ENCODE data around the gene NHSL2.

Gene NHSL2

DNA sequence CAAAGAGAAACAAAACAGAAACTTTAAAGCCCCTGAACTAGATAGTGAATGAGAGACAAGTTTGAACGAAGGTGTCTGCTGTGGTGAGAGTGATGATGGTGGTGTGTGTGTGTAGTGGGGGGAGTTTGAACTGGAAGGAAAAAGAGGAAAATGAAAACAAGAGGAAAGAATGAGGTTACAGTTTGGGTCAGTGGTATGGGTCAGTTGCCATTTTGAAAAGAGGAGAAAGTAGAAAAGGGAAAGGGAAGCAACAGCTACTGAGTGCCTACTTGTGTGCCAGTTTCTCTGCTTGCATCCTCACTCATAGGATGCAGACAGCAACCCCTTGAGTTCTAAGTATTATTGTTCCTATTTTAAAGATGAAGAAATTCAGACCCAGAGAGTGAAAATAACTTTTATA, 26.0 kb downstream of the NHSL2 start:
- TF ChIP-seq, protein P1, sequence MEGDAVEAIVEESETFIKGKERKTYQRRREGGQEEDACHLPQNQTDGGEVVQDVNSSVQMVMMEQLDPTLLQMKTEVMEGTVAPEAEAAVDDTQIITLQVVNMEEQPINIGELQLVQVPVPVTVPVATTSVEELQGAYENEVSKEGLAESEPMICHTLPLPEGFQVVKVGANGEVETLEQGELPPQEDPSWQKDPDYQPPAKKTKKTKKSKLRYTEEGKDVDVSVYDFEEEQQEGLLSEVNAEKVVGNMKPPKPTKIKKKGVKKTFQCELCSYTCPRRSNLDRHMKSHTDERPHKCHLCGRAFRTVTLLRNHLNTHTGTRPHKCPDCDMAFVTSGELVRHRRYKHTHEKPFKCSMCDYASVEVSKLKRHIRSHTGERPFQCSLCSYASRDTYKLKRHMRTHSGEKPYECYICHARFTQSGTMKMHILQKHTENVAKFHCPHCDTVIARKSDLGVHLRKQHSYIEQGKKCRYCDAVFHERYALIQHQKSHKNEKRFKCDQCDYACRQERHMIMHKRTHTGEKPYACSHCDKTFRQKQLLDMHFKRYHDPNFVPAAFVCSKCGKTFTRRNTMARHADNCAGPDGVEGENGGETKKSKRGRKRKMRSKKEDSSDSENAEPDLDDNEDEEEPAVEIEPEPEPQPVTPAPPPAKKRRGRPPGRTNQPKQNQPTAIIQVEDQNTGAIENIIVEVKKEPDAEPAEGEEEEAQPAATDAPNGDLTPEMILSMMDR (IDR thresholded peaks at IDR 0.05; ENCODE audit: borderline replicate concordance, control extremely low read depth, extremely low read depth, insufficient read depth, missing control alignments): no peak
- DNase-seq (ENCODE audit: low spot score): no peak
- in situ Hi-C loops (cut with MboI; ENCODE audit: low sequenced_read_pairs, unreplicated experiment): no loop called here

DNA sequence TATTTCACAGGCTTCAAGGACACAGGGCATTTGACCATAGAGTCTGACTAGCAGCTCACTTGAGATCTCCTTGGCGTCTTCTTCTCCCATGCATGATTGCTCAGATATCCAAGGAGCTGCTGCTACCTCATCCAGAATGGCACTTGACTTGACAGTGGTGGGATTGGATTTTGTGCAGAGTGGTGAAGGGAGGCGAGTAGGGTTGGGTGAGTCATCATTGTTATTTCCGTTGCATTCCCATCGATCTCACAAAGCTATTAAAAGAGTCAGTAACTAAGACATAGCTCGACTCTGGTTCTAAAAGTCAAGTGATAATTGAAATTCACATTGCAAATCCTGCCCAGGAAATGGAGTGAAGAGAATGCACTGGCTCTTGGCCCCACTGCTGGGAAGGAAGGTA, 27.7 kb downstream of the NHSL2 start:
- no peak for DNase-seq (ENCODE audit: low spot score)
- in situ Hi-C loops (cut with MboI; ENCODE audit: low sequenced_read_pairs, unreplicated experiment): no loop called here
- TF ChIP-seq, protein P1 (IDR thresholded peaks at IDR 0.05; ENCODE audit: borderline replicate concordance, control extremely low read depth, extremely low read depth, insufficient read depth, missing control alignments): no peak

DNA sequence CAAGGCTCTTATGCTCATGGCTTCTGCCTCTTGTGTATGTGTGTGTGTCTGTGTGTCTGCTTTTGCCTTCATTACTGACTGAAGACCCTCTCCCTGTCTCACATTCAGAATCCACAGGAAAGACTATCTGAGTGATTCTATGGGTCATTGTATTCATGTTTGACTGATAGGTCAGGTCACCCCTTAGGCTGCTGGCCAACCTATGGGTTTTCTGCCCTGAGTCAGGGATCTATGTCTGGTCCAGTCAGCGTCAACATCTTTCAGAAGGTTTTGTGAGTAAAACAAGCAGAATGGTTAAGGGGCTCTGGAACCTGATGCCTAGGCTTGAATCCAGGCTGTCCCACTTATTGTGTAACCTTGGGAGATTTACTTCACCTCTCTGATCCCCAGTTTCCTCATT, 30.5 kb downstream of the NHSL2 start:
- in situ Hi-C loops (cut with MboI; ENCODE audit: low sequenced_read_pairs, unreplicated experiment): no loop called here
- no peak for DNase-seq (ENCODE audit: low spot score)
- TF ChIP-seq, protein P1 (IDR thresholded peaks at IDR 0.05; ENCODE audit: borderline replicate concordance, control extremely low read depth, extremely low read depth, insufficient read depth, missing control alignments): no peak

DNA sequence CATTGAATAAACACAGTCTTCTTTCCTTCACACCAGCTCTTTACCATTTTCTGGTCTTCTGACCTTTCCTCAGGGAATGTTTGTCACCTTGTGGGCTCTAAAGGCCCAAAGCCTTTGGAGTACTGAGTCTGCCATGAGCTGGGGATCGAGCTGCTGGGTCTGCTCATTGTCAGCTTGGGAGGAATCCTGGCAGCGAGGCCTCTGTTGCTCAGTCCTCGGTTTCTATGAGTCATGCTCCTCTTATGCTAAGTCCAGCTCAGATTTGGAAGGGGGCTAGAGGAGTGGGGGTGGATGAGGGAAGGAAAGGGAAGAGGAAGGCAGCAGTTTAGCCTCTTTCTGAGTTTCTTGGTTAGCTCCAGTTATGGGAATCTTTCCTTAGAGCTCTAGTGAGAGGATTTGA, 31.1 kb downstream of the NHSL2 start:
- TF ChIP-seq, protein P1 (IDR thresholded peaks at IDR 0.05; ENCODE audit: borderline replicate concordance, control extremely low read depth, extremely low read depth, insufficient read depth, missing control alignments): no peak
- no peak for DNase-seq (ENCODE audit: low spot score)
- in situ Hi-C loops (cut with MboI; ENCODE audit: low sequenced_read_pairs, unreplicated experiment): no loop called here

DNA sequence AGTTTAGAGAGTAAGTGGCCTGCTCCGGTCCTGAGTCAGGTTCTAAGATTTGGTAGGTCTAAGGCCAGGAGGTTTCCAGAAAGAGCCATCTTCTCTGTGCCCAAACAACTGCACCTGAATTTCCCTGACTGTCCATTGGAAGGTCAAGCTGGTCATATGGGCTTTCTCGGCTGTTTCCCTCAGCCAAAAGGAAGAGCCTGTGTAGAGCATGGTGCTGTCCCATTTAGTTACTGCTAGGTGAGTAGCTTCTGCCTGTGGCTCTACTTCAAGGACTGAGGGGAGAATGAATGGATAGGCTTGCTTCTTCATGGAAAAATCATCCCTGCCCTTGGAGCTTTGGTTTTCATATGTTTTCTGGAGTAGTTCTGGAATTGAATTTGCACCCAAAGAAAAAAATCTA, 33.7 kb downstream of the NHSL2 start:
- in situ Hi-C loops (cut with MboI; ENCODE audit: low sequenced_read_pairs, unreplicated experiment): no loop called here
- no peak for DNase-seq (ENCODE audit: low spot score)
- TF ChIP-seq, protein P1 (IDR thresholded peaks at IDR 0.05; ENCODE audit: borderline replicate concordance, control extremely low read depth, extremely low read depth, insufficient read depth, missing control alignments): no peak

DNA sequence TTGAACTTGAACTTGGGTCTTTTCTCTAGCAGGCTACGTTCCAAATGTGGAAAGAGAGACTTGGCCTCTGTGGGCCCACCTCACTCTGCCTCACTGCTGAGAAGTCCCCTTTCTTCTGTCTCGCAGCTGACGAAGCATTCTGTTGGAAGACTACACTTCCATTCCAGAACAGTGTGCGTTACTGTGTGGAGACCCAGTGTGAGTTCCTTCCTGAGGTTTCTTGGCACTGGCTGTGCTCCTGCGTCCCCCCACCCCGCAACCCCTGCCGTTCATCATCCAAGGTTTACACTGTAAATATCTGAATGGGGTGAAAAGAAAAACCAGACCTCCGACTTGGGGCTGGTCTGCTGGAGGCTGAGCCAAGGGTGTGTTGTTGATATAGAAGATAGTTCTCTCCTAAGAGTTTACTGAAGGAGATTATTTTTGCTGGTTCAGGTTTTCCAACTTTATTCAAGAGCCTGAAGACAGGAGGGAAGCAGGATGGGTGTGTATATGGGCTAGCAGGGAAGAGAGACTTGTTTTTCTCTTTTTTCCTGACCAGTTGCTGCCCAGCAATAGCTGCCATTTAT, 34.7 kb downstream of the NHSL2 start:
- in situ Hi-C loops (cut with MboI; ENCODE audit: low sequenced_read_pairs, unreplicated experiment): no loop called here
- TF ChIP-seq, protein P1 (IDR thresholded peaks at IDR 0.05; ENCODE audit: borderline replicate concordance, control extremely low read depth, extremely low read depth, insufficient read depth, missing control alignments): no peak
- DNase-seq (ENCODE audit: low spot score): no peak
